ENCODE results near the gene NOC2L.

NOC2L gene

GRCh38 chr1:928825-929661, 30.0 kb downstream of the NOC2L start:
- H3K27ac ChIP-seq (replicated peaks): no peak overlapping the region
- H3K27me3 ChIP-seq (ENCODE audit: insufficient read depth, poor library complexity, severe bottlenecking): peaks cover 17% of the 10 kb centered on the region
- TF ChIP-seq CTCF (IDR thresholded peaks at IDR 0.05; ENCODE audit: insufficient read depth, low read length): no peak
- no peak for TF ChIP-seq SPI1 (IDR thresholded peaks at IDR 0.05; ENCODE audit: borderline replicate concordance, low read depth)
- no peak for TF ChIP-seq REST (IDR thresholded peaks at IDR 0.05; ENCODE audit: insufficient replicate concordance, low read depth)
- no peak for TF ChIP-seq POLR2AphosphoS5 (IDR thresholded peaks at IDR 0.05; ENCODE audit: low read depth)
- no peak for TF ChIP-seq GABPA (IDR thresholded peaks at IDR 0.05; ENCODE audit: low read depth)
- H3K4me3 ChIP-seq (replicated peaks; ENCODE audit: insufficient read depth, low read length): no peak overlapping the region
- no peak for DNase-seq (ENCODE audit: low read depth in 1 of 2, low spot score in 1 of 2)

- TF ChIP-seq SPI1 (IDR thresholded peaks at IDR 0.05; ENCODE audit: borderline replicate concordance, low read depth): no peak
- no peak for TF ChIP-seq POLR2AphosphoS5 (IDR thresholded peaks at IDR 0.05; ENCODE audit: low read depth)
- TF ChIP-seq REST (IDR thresholded peaks at IDR 0.05; ENCODE audit: insufficient replicate concordance, low read depth): no peak
- TF ChIP-seq GABPA (IDR thresholded peaks at IDR 0.05; ENCODE audit: low read depth): no peak
- no peak for TF ChIP-seq CTCF (IDR thresholded peaks at IDR 0.05; ENCODE audit: insufficient read depth, low read length)
- no peak overlapping the region for H3K27ac ChIP-seq (replicated peaks)
- DNase-seq (ENCODE audit: low read depth in 1 of 2, low spot score in 1 of 2): no peak
- H3K4me3 ChIP-seq (replicated peaks; ENCODE audit: insufficient read depth, low read length): no peak overlapping the region
- peaks cover 17% of the 10 kb centered on the region for H3K27me3 ChIP-seq (ENCODE audit: insufficient read depth, poor library complexity, severe bottlenecking)
Measured at GRCh38 chr1:927748-928147, 31.3 kb downstream of the NOC2L start.

GRCh38 chr1:927234-927633, 31.8 kb downstream of the NOC2L start:
- no peak for DNase-seq (ENCODE audit: low read depth in 1 of 2, low spot score in 1 of 2)
- Histone ChIP-seq H3K27ac (replicated peaks) (no peak overlapping the region), H3K27me3 (ENCODE audit: insufficient read depth, poor library complexity, severe bottlenecking) (peaks cover 17% of the 10 kb centered on the region), H3K4me3 (replicated peaks; ENCODE audit: insufficient read depth, low read length) (no peak overlapping the region)
- TF ChIP-seq POLR2AphosphoS5 (IDR thresholded peaks at IDR 0.05; ENCODE audit: low read depth) (no peak), SPI1 (IDR thresholded peaks at IDR 0.05; ENCODE audit: borderline replicate concordance, low read depth) (no peak), GABPA (IDR thresholded peaks at IDR 0.05; ENCODE audit: low read depth) (no peak), CTCF (IDR thresholded peaks at IDR 0.05; ENCODE audit: insufficient read depth, low read length) (no peak), REST (IDR thresholded peaks at IDR 0.05; ENCODE audit: insufficient replicate concordance, low read depth) (no peak)
